Coronary artery (tissue), 2 donors: ENCODE data around the gene FSHR.

Source experiments
- DNase-seq: peaks from one replicate; pipeline ENCODE4 v3.0.0-alpha.2; 2017; ENCODE audit warnings: low spot score
- H3K27ac ChIP-seq, 2 donors: fragments of 200-600 bp; sonication (generic); one replicate each; pipeline ENCODE4 v1.5.1; 2016 to 2019
- H3K4me3 ChIP-seq: fragments of 200-600 bp; sonication (generic); 2 replicates; pipeline ENCODE4 v1.5.1; 2016; ENCODE audit warnings: mild to moderate bottlenecking, moderate library complexity
- CTCF ChIP-seq: fragments of 200-600 bp; sonication (generic); IDR thresholded peaks from one replicate; pipeline ENCODE4 v1.5.1; 2019; ENCODE audit warnings: antibody characterized with exemption

Gene FSHR

DNA sequence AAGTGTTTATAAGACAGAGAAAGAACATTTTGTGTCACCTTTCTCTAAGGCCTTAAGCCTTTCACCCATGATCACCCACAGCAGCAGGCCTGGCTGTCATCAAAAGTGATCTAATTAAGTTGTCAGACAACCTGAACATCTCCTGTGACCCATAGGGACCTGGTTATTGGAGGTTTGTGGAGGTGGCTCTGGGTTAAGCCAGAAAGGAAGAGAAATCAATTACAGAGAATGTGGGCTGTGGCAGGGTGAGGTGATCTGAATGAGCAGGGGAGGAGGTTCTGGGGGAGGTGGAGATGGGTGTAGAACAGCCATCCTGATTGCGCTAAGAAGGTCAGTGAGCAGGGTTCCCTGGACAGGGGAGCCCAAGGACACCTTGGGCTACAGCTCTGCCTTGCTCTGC, 170.8 kb downstream of the FSHR start:
- no peak for DNase-seq
- no peak overlapping the region for H3K4me3 ChIP-seq
- no peak for TF ChIP-seq CTCF
- no peak overlapping the region for H3K27ac ChIP-seq

DNA sequence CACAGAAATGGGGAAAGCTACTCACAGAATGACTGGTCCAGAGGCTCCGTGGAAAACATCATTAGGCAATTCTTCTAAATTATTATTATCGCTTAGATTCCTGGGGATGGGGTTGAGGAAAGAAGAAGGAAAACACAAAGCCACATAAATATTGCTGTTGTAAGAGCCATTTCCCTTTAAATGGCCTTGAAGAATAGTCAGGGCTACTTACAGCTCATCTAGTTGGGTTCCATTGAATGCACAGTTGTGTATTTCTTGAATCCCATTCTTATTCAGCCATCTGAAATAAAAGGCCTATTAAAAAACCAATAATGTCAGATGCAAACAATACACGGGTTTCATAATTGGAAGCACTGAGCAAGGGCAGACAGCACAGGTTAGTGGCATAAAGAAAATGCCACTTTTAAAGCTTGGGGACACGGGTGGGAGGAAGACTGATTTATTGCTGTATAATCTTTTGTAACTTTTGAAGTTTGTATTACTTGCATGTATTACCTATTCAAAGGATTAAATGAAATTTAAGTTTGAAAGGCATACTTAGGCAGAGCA, 171.4 kb downstream of the FSHR start:
- H3K27ac ChIP-seq: no peak overlapping the region
- H3K4me3 ChIP-seq: no peak overlapping the region
- no peak for DNase-seq
- no peak for TF ChIP-seq CTCF

DNA sequence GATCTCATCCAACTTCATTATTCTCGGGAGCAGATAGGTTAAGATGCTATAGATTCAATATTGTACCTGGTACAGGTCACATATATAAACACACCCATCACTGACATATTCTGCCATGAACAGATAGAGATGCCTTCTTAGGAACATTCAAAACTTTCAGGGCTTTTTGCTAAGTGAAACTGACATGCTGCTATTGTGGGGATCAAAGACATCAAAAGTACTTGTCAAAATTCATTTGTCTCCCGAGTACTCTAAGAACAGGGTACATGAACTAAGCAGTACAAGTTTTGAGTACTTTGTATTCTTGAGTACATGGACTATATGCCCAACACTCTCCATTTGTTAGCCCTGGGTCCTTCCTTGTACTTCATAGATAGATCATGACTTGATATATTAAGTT, 173.5 kb downstream of the FSHR start:
- Histone ChIP-seq H3K4me3 (no peak overlapping the region), H3K27ac (no peak overlapping the region)
- no peak for TF ChIP-seq CTCF
- no peak for DNase-seq

DNA sequence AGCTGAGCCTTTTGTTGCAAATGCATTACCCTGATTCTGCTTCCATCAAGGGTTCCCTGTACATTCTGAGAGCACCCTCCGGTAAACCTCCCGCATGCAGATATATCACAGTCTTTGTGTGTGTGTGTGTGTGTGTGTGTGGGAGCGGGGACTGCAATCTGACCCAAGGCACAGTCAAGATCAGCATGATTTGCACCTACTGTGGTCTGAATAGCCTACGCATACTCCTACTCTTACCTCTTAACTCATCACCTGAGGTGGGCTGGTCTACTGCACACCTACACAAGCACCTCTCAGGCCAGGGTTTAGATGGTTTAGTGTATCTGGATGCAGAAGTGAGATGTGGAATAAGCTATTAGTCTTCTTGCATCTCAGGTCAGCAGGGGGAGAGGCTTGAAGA, 174.6 kb downstream of the FSHR start:
- Histone ChIP-seq H3K27ac (no peak overlapping the region), H3K4me3 (no peak overlapping the region)
- TF ChIP-seq CTCF: no peak
- no peak for DNase-seq

DNA sequence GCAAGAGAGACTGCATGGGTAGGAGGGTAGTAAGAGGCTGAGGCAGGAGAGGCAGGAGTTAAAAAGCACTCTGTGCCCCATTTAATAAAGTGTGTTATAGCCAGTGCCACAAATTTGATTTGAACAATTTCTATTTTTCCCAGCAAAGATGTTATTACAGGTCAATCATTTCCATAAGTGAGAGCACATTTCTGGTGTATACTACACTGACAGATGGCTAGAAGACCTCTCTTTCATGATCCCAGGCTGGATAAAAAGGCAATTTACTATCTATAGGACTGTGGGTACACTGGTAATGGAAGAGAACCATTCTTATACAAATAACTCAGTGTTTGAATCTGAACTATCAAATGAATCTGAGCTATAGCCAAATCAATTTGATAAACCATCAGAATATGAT, 176.2 kb downstream of the FSHR start:
- Histone ChIP-seq H3K27ac (no peak overlapping the region), H3K4me3 (no peak overlapping the region)
- DNase-seq: no peak
- no peak for TF ChIP-seq CTCF

DNA sequence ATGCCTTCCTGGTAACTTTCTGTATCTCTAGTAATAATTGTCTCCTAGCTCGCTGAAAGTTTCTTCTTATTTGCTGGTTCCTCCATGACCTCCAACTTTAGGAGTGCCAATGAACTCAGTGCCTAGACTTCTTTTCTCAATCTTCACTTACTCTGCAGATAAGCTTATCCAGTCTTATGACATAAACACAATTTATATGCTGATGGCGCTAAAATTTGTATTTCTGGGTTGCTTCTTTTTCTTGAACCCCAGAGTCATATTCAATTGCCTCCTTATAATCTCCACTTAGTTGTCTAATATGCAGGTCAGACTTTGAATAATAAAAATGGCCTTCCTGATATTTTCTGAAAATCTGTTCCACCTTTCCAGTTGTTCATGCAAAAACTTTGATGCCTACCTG, 182.5 kb downstream of the FSHR start:
- Histone ChIP-seq H3K4me3 (no peak overlapping the region), H3K27ac (no peak overlapping the region)
- no peak for TF ChIP-seq CTCF
- DNase-seq: no peak

GRCh38 chr2:48968011-48968410, 186.3 kb downstream of the FSHR start:
- no peak for TF ChIP-seq CTCF
- no peak for DNase-seq
- H3K27ac ChIP-seq: no peak overlapping the region
- no peak overlapping the region for H3K4me3 ChIP-seq
